SU-DHL-6 (cell line): ENCODE data around the gene ACHE.

Experiments used
- H2AFZ ChIP-seq: fragments of 200-600 bp; sonication (generic); 2 replicates; pipeline ENCODE4 v1.6.1; 2014; ENCODE audit warnings: low read depth, mild to moderate bottlenecking, moderate library complexity, mixed read lengths, antibody characterized with exemption, low read length; ENCODE audit not compliant: severe bottlenecking
- H3F3A ChIP-seq: fragments of 200-600 bp; shearing (Covaris generic); 2 replicates; pipeline ENCODE4 v1.6.0; 2016; ENCODE audit warnings: antibody characterized with exemption, mild to moderate bottlenecking; ENCODE audit not compliant: insufficient read depth
- H3K27ac ChIP-seq: fragments of 200-600 bp; sonication (generic); 2 replicates; pipeline ENCODE4 v1.5.1; 2016; ENCODE audit warnings: low read depth, mild to moderate bottlenecking, low read length, moderate library complexity, mixed read lengths
- H3K27me3 ChIP-seq: fragments of 200-600 bp; sonication (generic), shearing (Covaris generic); 2 replicates; pipeline ENCODE4 v1.6.0; 2014; ENCODE audit warnings: mild to moderate bottlenecking, low read length
- H3K36me3 ChIP-seq: fragments of 200-600 bp; sonication (generic); 2 replicates; pipeline ENCODE4 v1.6.1; 2014; ENCODE audit warnings: mild to moderate bottlenecking, low read length, mixed read lengths
- H3K4me2 ChIP-seq: fragments of 300-600, 200-600 bp; shearing (Covaris generic), sonication (generic); 2 replicates; pipeline ENCODE4 v1.6.0; 2014; ENCODE audit warnings: low read length, low read depth, mild to moderate bottlenecking; ENCODE audit not compliant: poor library complexity, severe bottlenecking
- H3K4me3 ChIP-seq: fragments of 200-600 bp; sonication (generic); 2 replicates; pipeline ENCODE4 v1.5.1; 2014; ENCODE audit warnings: antibody characterized with exemption, low read length, mild to moderate bottlenecking, mixed read lengths; ENCODE audit not compliant: insufficient read depth, poor library complexity, severe bottlenecking
- H3K79me2 ChIP-seq: fragments of 200-600 bp; sonication (generic); 2 replicates; pipeline ENCODE4 v1.6.1; 2014; ENCODE audit warnings: mild to moderate bottlenecking, low read length, moderate library complexity; ENCODE audit not compliant: insufficient read depth
- H3K9ac ChIP-seq: fragments of 200-600 bp; sonication (generic); 2 replicates; pipeline ENCODE4 v1.7.0; 2014; ENCODE audit warnings: mild to moderate bottlenecking, low read length
- H3K9me2 ChIP-seq: fragments of 200-600 bp; sonication (generic); replicated peaks from 2 replicates; pipeline ENCODE4 v1.6.1; 2014; ENCODE audit warnings: low read length; ENCODE audit not compliant: insufficient read depth
- H3K9me3 ChIP-seq: fragments of 200-600 bp; sonication (generic); 2 replicates; pipeline ENCODE4 v1.6.1; 2014; ENCODE audit warnings: low read length, mixed read lengths; ENCODE audit not compliant: insufficient read depth
- H4K20me1 ChIP-seq: fragments of 200-600 bp; sonication (generic); 2 replicates; pipeline ENCODE4 v1.6.1; 2014; ENCODE audit warnings: low read depth, mild to moderate bottlenecking, antibody characterized with exemption, low read length, moderate library complexity, mixed read lengths
- EZH2phosphoT487 ChIP-seq: fragments of 200-600 bp; sonication (generic), shearing (Covaris generic); conservative IDR thresholded peaks from 2 replicates; pipeline ENCODE4 v1.6.1; 2018; ENCODE audit warnings: mild to moderate bottlenecking, antibody characterized with exemption, low read length, moderate library complexity, mixed read lengths
- TF ChIP-seq, protein P1 (sequence below): fragments of 200-600 bp; sonication (generic); IDR thresholded peaks from one replicate; pipeline ENCODE4 v1.5.1; 2017; ENCODE audit warnings: antibody characterized with exemption, mild to moderate bottlenecking, low read length, moderate library complexity; ENCODE audit not compliant: insufficient read depth, poor library complexity, severe bottlenecking

ACHE gene

GRCh38 chr7:100893318-100893895 is 2.3 kb downstream of the ACHE start:
- Histone ChIP-seq H3K36me3 (0 out of 2 replicates have a peak, but pooled peaks cover 1% of the 10 kb centered on the region), H4K20me1 (no peaks in the 10 kb centered on the region), H2AFZ (no peak overlapping the region), H3K4me2 (no peak overlapping the region), H3K9me2 (no peaks in the 10 kb centered on the region), H3K4me3 (no peak overlapping the region), H3K27me3 (no peaks in the 10 kb centered on the region), H3K27ac (no peak overlapping the region), H3K9me3 (no peaks in the 10 kb centered on the region), H3K9ac (no peak overlapping the region), H3K79me2 (peaks cover 10% of the 10 kb centered on the region), H3F3A (peaks cover 7% of the 10 kb centered on the region)
- no peak for TF ChIP-seq EZH2phosphoT487
- TF ChIP-seq, protein P1, sequence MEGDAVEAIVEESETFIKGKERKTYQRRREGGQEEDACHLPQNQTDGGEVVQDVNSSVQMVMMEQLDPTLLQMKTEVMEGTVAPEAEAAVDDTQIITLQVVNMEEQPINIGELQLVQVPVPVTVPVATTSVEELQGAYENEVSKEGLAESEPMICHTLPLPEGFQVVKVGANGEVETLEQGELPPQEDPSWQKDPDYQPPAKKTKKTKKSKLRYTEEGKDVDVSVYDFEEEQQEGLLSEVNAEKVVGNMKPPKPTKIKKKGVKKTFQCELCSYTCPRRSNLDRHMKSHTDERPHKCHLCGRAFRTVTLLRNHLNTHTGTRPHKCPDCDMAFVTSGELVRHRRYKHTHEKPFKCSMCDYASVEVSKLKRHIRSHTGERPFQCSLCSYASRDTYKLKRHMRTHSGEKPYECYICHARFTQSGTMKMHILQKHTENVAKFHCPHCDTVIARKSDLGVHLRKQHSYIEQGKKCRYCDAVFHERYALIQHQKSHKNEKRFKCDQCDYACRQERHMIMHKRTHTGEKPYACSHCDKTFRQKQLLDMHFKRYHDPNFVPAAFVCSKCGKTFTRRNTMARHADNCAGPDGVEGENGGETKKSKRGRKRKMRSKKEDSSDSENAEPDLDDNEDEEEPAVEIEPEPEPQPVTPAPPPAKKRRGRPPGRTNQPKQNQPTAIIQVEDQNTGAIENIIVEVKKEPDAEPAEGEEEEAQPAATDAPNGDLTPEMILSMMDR = no peak

DNA sequence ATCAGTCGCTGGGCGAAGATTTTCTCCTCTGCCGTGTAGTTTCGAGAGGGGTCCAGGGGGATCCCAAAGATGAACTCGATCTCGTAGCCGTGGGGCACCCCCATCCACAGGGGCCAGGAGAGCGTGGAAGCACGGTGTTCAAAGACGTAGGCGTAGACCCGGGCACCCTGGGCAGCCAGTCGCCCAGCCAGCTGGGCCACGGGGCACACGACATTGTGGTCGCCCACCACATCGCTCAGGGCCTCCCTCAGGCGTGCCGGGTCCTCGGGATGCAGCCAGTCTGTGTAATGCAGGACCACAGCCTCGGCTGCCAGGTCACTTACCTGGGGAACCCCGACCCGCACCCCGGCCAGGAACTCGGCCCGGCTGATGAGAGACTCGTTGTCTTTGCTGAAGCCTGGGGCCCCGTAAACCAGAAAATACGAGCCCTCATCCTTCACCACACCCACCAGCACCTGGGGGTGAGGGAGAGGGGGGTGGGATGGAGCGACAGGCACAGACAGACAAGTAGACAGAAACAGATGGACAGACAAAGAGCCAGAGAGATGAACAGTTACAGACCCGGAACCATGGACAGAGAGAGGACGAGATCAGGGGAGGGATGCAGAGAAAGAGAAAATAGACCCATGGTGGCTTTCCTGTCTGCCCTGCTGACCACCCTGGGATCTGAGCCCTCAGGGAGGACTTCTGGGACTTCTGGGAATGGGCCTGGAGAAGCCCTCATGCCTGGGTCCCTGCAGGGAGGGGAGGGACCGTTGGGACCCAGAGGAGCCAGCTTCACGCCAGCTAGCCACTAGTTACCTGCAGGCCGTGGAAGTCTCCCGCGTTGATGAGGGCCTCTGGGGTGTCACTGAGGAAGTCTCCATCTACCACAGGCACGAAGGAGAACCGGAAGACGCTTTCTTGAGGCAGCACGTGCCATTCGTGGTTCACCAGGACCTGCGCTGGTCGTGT is 3.0 kb downstream of the ACHE start:
- Histone ChIP-seq H3K9ac (no peak overlapping the region), H3K79me2 (peaks cover 16% of the 10 kb centered on the region), H3K36me3 (peaks cover 4% of the 10 kb centered on the region; the same call in 1 of the 2 replicates), H3K4me3 (no peak overlapping the region), H3K27me3 (no peaks in the 10 kb centered on the region), H3K9me3 (no peaks in the 10 kb centered on the region), H4K20me1 (no peaks in the 10 kb centered on the region), H3F3A (peaks cover 14% of the 10 kb centered on the region), H3K9me2 (no peaks in the 10 kb centered on the region), H3K27ac (no peak overlapping the region), H2AFZ (no peak overlapping the region), H3K4me2 (no peak overlapping the region)
- TF ChIP-seq, protein P1 = no peak
- no peak for TF ChIP-seq EZH2phosphoT487

- H3K27ac ChIP-seq = no peak overlapping the region
- H3K4me3 ChIP-seq = no peak overlapping the region
These were observed 4.0 kb downstream of the ACHE start for GRCh38 chr7:100891568-100892247.

More at GRCh38 chr7:100891568-100892247, 4.0 kb downstream of the ACHE start:
- H3K9me2 ChIP-seq = no peaks in the 10 kb centered on the region
- H4K20me1 ChIP-seq = no peaks in the 10 kb centered on the region
- H3F3A ChIP-seq = peaks cover 23% of the 10 kb centered on the region
- H3K9ac ChIP-seq = no peak overlapping the region
- H2AFZ ChIP-seq = no peak overlapping the region
- no peak overlapping the region for H3K4me2 ChIP-seq
- H3K9me3 ChIP-seq = no peaks in the 10 kb centered on the region
- no peaks in the 10 kb centered on the region for H3K27me3 ChIP-seq
- H3K36me3 ChIP-seq = peaks cover 4% of the 10 kb centered on the region; the same call in 1 of the 2 replicates
- peaks cover 16% of the 10 kb centered on the region for H3K79me2 ChIP-seq
- TF ChIP-seq EZH2phosphoT487 = no peak
- TF ChIP-seq, protein P1 = no peak
